NK-92 (cell line): ENCODE data around the gene EMC6.

Experiments
- DNase-seq: peaks from one replicate; lab custom pipeline; 2025; ENCODE audit not compliant: unreplicated experiment; lab: John Stamatoyannopoulos, UW

EMC6 gene

GRCh38 chr17:3655766-3656165, 12.8 kb upstream of the EMC6 start:
- no peak for DNase-seq

- no peak for DNase-seq
Observed at GRCh38 chr17:3656353-3656752, 12.3 kb upstream of the EMC6 start.

GRCh38 chr17:3656755-3657587, 11.6 kb upstream of the EMC6 start:
- no peak for DNase-seq

GRCh38 chr17:3657588-3657869, 11.1 kb upstream of the EMC6 start:
- DNase-seq = no peak

- DNase-seq = no peak
Observed at GRCh38 chr17:3657874-3658783, 10.5 kb upstream of the EMC6 start.

GRCh38 chr17:3658784-3659449, 9.7 kb upstream of the EMC6 start:
- DNase-seq = no peak

- DNase-seq = no peak
Observed at GRCh38 chr17:3659541-3660111, 9.0 kb upstream of the EMC6 start.

- no peak for DNase-seq
Observed at GRCh38 chr17:3660311-3660891, 8.2 kb upstream of the EMC6 start.

- no peak for DNase-seq
Observed at GRCh38 chr17:3663102-3664011, 5.3 kb upstream of the EMC6 start.

GRCh38 chr17:3665834-3666233, 2.8 kb upstream of the EMC6 start:
- no peak for DNase-seq

- DNase-seq = no peak
Observed at GRCh38 chr17:3666516-3666915, 2.1 kb upstream of the EMC6 start.

GRCh38 chr17:3667366-3668278, 990 bp upstream of the EMC6 start:
- no peak for DNase-seq

GRCh38 chr17:3669085-3669347, 404 bp downstream of the EMC6 start:
- DNase-seq = no peak

GRCh38 chr17:3669548-3669947, 936 bp downstream of the EMC6 start:
- no peak for DNase-seq

- DNase-seq = no peak
Observed at GRCh38 chr17:3672571-3672970, 4.0 kb downstream of the EMC6 start.

GRCh38 chr17:3675886-3676285, 7.3 kb downstream of the EMC6 start:
- DNase-seq = no peak

- DNase-seq = no peak
Observed at GRCh38 chr17:3678095-3678820, 9.6 kb downstream of the EMC6 start.

GRCh38 chr17:3678821-3679530, 10.4 kb downstream of the EMC6 start:
- DNase-seq = no peak
